ENCODE data around the gene CDR2. TPM values are rescaled to one million over a fixed set of nuclear protein-coding genes. Genes with fewer than 3 reads are reported as not detected.

Gene CDR2
- total and polyA plus RNA-seq, 9 of the 15 experiments (the other 6 are each of a cell fraction or from before 2014, with no cell fraction given): 4.6 to 30.3 (median 19.9) TPM

DNA sequence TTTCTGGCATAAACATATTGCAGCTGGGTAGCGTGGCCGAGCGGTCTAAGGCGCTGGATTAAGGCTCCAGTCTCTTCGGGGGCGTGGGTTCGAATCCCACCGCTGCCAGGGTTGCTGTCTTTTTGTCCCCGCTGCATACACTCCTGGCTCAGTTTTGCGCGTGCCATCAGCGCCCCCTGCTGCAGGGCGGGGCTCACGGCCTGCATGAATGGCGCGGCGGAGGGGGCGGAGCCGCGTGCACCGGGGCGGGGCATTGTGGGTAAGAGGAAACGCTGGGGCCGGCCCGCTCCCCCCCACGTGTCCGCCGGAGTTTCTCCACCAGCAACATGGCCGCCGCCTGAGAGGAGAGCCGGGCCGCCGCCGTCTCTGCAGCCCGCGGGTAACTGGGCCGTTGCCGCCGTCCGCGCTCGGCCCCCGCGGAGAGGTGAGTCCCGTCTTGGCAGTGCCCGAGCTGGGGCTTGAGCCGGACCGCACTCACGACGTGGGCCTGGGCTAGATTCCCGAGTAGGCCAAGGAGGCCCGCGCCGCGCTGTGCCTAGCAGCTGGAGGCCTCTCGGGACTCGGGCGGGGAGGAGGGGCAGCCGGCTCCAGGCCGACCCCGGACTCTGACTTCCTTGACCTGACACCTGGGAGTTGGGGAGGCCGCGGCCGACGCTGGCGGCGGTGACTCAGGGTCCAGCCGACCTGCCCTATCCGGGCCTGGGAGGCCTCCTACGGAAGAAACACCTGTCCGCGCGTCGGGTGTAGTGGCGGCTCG, 77.1 kb downstream of the CDR2 start, which contains the start of gene POLR3E (continued):
- TF ChIP-seq ZNF318 (IDR thresholded peaks at IDR 0.05; ENCODE audit: borderline replicate concordance in 1 of 2, low read depth in 1 of 2) (no peak), RBBP5 (IDR thresholded peaks at IDR 0.05; ENCODE audit: borderline replicate concordance, insufficient read depth, low read length, poor library complexity, severe bottlenecking) (peak; percentile 85), ZSCAN32 (CRISPR knock-in tag; IDR thresholded peaks at IDR 0.05) (0 out of 2 replicates have a peak, but pooled peaks have one; percentile 17), ZNF197 (CRISPR knock-in tag; IDR thresholded peaks at IDR 0.05; ENCODE audit: low read depth) (0 out of 2 replicates have a peak, but pooled peaks have one; percentile 32), CTBP1 (IDR thresholded peaks at IDR 0.05; ENCODE audit: borderline replicate concordance) (peak; percentile 88), TCF7 (IDR thresholded peaks at IDR 0.05; ENCODE audit: borderline replicate concordance) (0 out of 2 replicates have a peak, but pooled peaks have one; percentile 29), TAF1 (IDR thresholded peaks at IDR 0.05; ENCODE audit: control insufficient read depth, extremely low read depth, insufficient read depth, low read length, severe bottlenecking) (peak; percentile 76), KAT2B (IDR thresholded peaks at IDR 0.05; ENCODE audit: low read depth, low read length) (no peak), KLF1 (tag; IDR thresholded peaks at IDR 0.05) (0 out of 2 replicates have a peak, but pooled peaks have one; percentile 58), TGIF2 (CRISPR knock-in tag; IDR thresholded peaks at IDR 0.05) (peak; percentile 95)
- TF ChIP-seq, protein P1, sequence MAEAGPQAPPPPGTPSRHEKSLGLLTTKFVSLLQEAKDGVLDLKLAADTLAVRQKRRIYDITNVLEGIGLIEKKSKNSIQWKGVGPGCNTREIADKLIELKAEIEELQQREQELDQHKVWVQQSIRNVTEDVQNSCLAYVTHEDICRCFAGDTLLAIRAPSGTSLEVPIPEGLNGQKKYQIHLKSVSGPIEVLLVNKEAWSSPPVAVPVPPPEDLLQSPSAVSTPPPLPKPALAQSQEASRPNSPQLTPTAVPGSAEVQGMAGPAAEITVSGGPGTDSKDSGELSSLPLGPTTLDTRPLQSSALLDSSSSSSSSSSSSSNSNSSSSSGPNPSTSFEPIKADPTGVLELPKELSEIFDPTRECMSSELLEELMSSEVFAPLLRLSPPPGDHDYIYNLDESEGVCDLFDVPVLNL (CRISPR knock-in tag; IDR thresholded peaks at IDR 0.05; ENCODE audit: low read depth): peak; percentile 49; the same call in 1 of the 2 replicates
- TF ChIP-seq, protein P2, sequence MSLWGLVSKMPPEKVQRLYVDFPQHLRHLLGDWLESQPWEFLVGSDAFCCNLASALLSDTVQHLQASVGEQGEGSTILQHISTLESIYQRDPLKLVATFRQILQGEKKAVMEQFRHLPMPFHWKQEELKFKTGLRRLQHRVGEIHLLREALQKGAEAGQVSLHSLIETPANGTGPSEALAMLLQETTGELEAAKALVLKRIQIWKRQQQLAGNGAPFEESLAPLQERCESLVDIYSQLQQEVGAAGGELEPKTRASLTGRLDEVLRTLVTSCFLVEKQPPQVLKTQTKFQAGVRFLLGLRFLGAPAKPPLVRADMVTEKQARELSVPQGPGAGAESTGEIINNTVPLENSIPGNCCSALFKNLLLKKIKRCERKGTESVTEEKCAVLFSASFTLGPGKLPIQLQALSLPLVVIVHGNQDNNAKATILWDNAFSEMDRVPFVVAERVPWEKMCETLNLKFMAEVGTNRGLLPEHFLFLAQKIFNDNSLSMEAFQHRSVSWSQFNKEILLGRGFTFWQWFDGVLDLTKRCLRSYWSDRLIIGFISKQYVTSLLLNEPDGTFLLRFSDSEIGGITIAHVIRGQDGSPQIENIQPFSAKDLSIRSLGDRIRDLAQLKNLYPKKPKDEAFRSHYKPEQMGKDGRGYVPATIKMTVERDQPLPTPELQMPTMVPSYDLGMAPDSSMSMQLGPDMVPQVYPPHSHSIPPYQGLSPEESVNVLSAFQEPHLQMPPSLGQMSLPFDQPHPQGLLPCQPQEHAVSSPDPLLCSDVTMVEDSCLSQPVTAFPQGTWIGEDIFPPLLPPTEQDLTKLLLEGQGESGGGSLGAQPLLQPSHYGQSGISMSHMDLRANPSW (CRISPR knock-in tag; IDR thresholded peaks at IDR 0.05): no peak
